Endothelial cell of umbilical vein (primary cell): ENCODE data around the gene OR5B2. TPM values are rescaled to one million over a fixed set of nuclear protein-coding genes. Genes with fewer than 3 reads are reported as not detected.

Experiments used
- BruUV-seq: library from RNA; stranded (reverse); fragments of 400-500 nt; replicated peaks from 2 replicates; lab custom pipeline; 2021; lab: Mats Ljungman, UMichigan
- CTCF ChIA-PET: fragments of 300-600, 350-600 bp; sonication (Branson Sonifier 250); formaldehyde crosslinking; loops from one replicate; lab custom pipeline; 2021; ENCODE audit warnings: antibody characterized with exemption, inconsistent platforms; lab: Charles Lee
- POLR2A ChIA-PET: fragments of 300-600, 350-600 bp; sonication (Branson Sonifier 250); formaldehyde crosslinking; loops from one replicate; lab custom pipeline; 2021; ENCODE audit warnings: antibody characterized with exemption, inconsistent platforms; lab: Charles Lee
- DNase-seq: peaks from one replicate; pipeline ENCODE4 v3.0.0-alpha.2; 2011; ENCODE audit warnings: low read depth, low spot score
- FAIRE-seq: peaks from 2 replicates; lab custom pipeline; 2011; peaks lifted over from hg19 to GRCh38; lab: Jason Lieb, UNC
- H2AFZ ChIP-seq: 2 replicates; pipeline ENCODE4 v1.6.0; 2012; ENCODE audit warnings: low read depth, low read length, control low read depth, inconsistent platforms
- H3K27ac ChIP-seq: 2 replicates; pipeline ENCODE4 v1.5.1; 2011; ENCODE audit warnings: low read depth, mild to moderate bottlenecking, control low read depth, low read length, moderate library complexity; ENCODE audit not compliant: insufficient read depth
- H3K27me3 ChIP-seq, 2 experiments: 2 replicates each; pipeline versions ENCODE4 v1.6.0 to v1.6.1; 2011; ENCODE audit warnings: low read length in 2 of 2, mixed read lengths in 1 of 2; ENCODE audit not compliant: control insufficient read depth in 2 of 2, insufficient read depth in 2 of 2
- H3K36me3 ChIP-seq, 2 experiments: 2 replicates in 1 of 2; 3 replicates in 1 of 2; pipeline ENCODE4 v1.5.1; 2011; ENCODE audit warnings: low read length in 2 of 2, mild to moderate bottlenecking in 1 of 2, moderate library complexity in 1 of 2; ENCODE audit not compliant: control insufficient read depth in 2 of 2, insufficient read depth in 2 of 2; ENCODE audit errors: extremely low read depth in 1 of 2
- H3K4me1 ChIP-seq: 3 replicates; pipeline ENCODE4 v1.5.1; 2011; ENCODE audit warnings: mild to moderate bottlenecking, low read length; ENCODE audit not compliant: control insufficient read depth, insufficient read depth; ENCODE audit errors: extremely low read depth
- H3K4me2 ChIP-seq: 2 replicates; pipeline ENCODE4 v1.6.1; 2011; ENCODE audit warnings: low read length, control low read depth, mixed read lengths; ENCODE audit not compliant: insufficient read depth
- H3K4me3 ChIP-seq, 3 experiments: fragments of 200-600 bp in 1 of 3; sonication (generic), shearing (Covaris generic) in 1 of 3; replicated peaks in 1 of 3; 2 replicates each; pipeline ENCODE4 v1.5.1; 2011 to 2016; ENCODE audit warnings: control low read depth in 3 of 3, low read length in 3 of 3, mild to moderate bottlenecking in 2 of 3, inconsistent platforms in 1 of 3, low read depth in 1 of 3, moderate library complexity in 1 of 3; ENCODE audit not compliant: insufficient read depth in 1 of 3
- H3K79me2 ChIP-seq: 2 replicates; pipeline ENCODE4 v1.6.0; 2012; ENCODE audit warnings: low read length, inconsistent platforms; ENCODE audit not compliant: control insufficient read depth, insufficient read depth
- H3K9ac ChIP-seq: replicated peaks from 2 replicates; pipeline ENCODE3; 2011; ENCODE audit warnings: low read length, control low read depth; ENCODE audit not compliant: insufficient read depth; ENCODE audit errors: extremely low read depth
- H3K9me1 ChIP-seq: replicated peaks from 3 replicates; pipeline ENCODE4 v1.6.0; 2011; ENCODE audit warnings: mild to moderate bottlenecking, low read length; ENCODE audit not compliant: control insufficient read depth, insufficient read depth; ENCODE audit errors: extremely low read depth
- H3K9me3 ChIP-seq: replicated peaks from 2 replicates; pipeline ENCODE4 v1.5.1; 2012; ENCODE audit warnings: low read length, inconsistent platforms; ENCODE audit not compliant: control insufficient read depth, insufficient read depth
- H4K20me1 ChIP-seq: replicated peaks from 2 replicates; pipeline ENCODE3; 2011; ENCODE audit warnings: mild to moderate bottlenecking, low read length; ENCODE audit not compliant: control insufficient read depth, insufficient read depth; ENCODE audit errors: extremely low read depth
- CTCF ChIP-seq, 2 donors: IDR thresholded peaks; 1 replicate in 1 of 2; 2 replicates in 1 of 2; pipeline ENCODE4 v1.5.1; 2011; ENCODE audit warnings: low read length in 2 of 2, mild to moderate bottlenecking in 2 of 2, moderate library complexity in 2 of 2, control low read depth in 1 of 2, inconsistent platforms in 1 of 2, low read depth in 1 of 2; ENCODE audit not compliant: insufficient read depth in 1 of 2; ENCODE audit errors: extremely low read depth in 1 of 2
- EZH2 ChIP-seq: IDR thresholded peaks from 2 replicates; pipeline ENCODE4 v1.6.1; 2012; ENCODE audit warnings: borderline replicate concordance, low read depth, mild to moderate bottlenecking, moderate library complexity, low read length, inconsistent platforms; ENCODE audit not compliant: severe bottlenecking
- FOS ChIP-seq: IDR thresholded peaks from 2 replicates; pipeline ENCODE4 v1.6.1; 2011; ENCODE audit warnings: mild to moderate bottlenecking, low read length, moderate library complexity, borderline replicate concordance; ENCODE audit not compliant: insufficient read depth
- GATA2 ChIP-seq: IDR thresholded peaks from 2 replicates; pipeline ENCODE4 v1.7.0; 2011; ENCODE audit warnings: low read depth, mild to moderate bottlenecking, moderate library complexity, mixed read lengths, low read length; ENCODE audit not compliant: insufficient read length, insufficient read depth
- JUN ChIP-seq: IDR thresholded peaks from 2 replicates; pipeline ENCODE4 v1.6.1; 2011; ENCODE audit warnings: borderline replicate concordance, low read depth; ENCODE audit not compliant: insufficient read length, insufficient read depth
- MAX ChIP-seq: IDR thresholded peaks from 2 replicates; pipeline ENCODE4 v1.6.1; 2011; ENCODE audit not compliant: insufficient read depth, insufficient read length
- MYC ChIP-seq: IDR thresholded peaks from one replicate; pipeline ENCODE4 v1.6.1; 2011; ENCODE audit warnings: mild to moderate bottlenecking, low read depth, low read length
- POLR2A ChIP-seq: IDR thresholded peaks from 2 replicates; pipeline ENCODE4 v1.6.1; 2012; ENCODE audit warnings: low read depth, mild to moderate bottlenecking, control low read depth, low read length
- POLR2AphosphoS5 ChIP-seq: IDR thresholded peaks from 2 replicates; pipeline ENCODE4 v1.6.1; 2012; ENCODE audit warnings: low read depth, mild to moderate bottlenecking, control low read depth, low read length, moderate library complexity; ENCODE audit not compliant: insufficient read depth
- dilution Hi-C: fragments of 300-500 bp; cut with MboI; formaldehyde crosslinking; loops from one replicate; pipeline ENCODE4 v1.15.0; 2019; ENCODE audit warnings: low sequenced_read_pairs; ENCODE audit not compliant: extremely low pct_ligation_motif_present
- intact Hi-C: fragments of 100-400 bp; cut with micrococcal nuclease; formaldehyde crosslinking; loops from one replicate; pipeline ENCODE4 v1.10.0; 2022
- polyA plus RNA-seq, 4 experiments: library from polyadenylated mRNA; depleted of rRNA in 3 of 4; stranded (reverse) in 3 of 4; unstranded in 1 of 4; fragments of >200 nt; gene quantifications; 2 replicates each; pipeline versions ENCODE4 v1.2.1 to v1.2.3, GENCODE V29; 2011 to 2012; ENCODE audit warnings: missing spikeins in 1 of 4
- total RNA-seq: library from RNA; stranded (reverse); gene quantifications from 2 replicates; pipeline ENCODE4 v1.2.3, GENCODE V29; 2021

The OR5B2 gene
- total and polyA plus RNA-seq, 2 donors (not counting 3 experiments of a cell fraction or from before 2014, with no cell fraction given) = not detected

- no peaks in the 10 kb centered on the region for H3K9me3 ChIP-seq
- H3K4me2 ChIP-seq = no peak overlapping the region
- H3K9me1 ChIP-seq = no peaks in the 10 kb centered on the region
- ChIA-PET CTCF (no interaction called here), POLR2A (no interaction called here)
- DNase-seq (no peak), FAIRE-seq (no peak)
- TF ChIP-seq POLR2AphosphoS5 = no peak
- no peak for TF ChIP-seq CTCF (IDR thresholded peaks at IDR 0.05; ENCODE audit: extremely low read depth in 1 of 2, insufficient read depth in 1 of 2, low read depth in 1 of 2, low read length in 2 of 2)
- no peak for TF ChIP-seq GATA2
- TF ChIP-seq EZH2 = no peak
- no peak for TF ChIP-seq JUN
- TF ChIP-seq POLR2A = no peak
- TF ChIP-seq FOS = no peak
- no peak for TF ChIP-seq MYC
- no peak for TF ChIP-seq MAX
- H3K4me3 ChIP-seq = no peak overlapping the region
- no peaks in the 10 kb centered on the region for H3K4me1 ChIP-seq
- BruUV-seq = no TSS peak
- H4K20me1 ChIP-seq = no peaks in the 10 kb centered on the region
- H2AFZ ChIP-seq = no peak overlapping the region
- dilution Hi-C loops = no loop called here
- H3K79me2 ChIP-seq = no peaks in the 10 kb centered on the region
- no peaks in the 10 kb centered on the region for H3K27me3 ChIP-seq
- H3K9ac ChIP-seq = no peak overlapping the region
- no peaks in the 10 kb centered on the region for H3K36me3 ChIP-seq
- intact Hi-C loops = no loop called here
- no peak overlapping the region for H3K27ac ChIP-seq
These were observed 6.3 kb upstream of the OR5B2 start for GRCh38 chr11:58434217-58434616.
